GM19463 (cell line): ENCODE measurements around the gene KDM4B.

Experiments used
- ATAC-seq: cut with Tn5 transposase; IDR thresholded peaks from one replicate; pipeline ENCODE4 v1.9.1; 2021; ENCODE audit warnings: mild to moderate bottlenecking, moderate library complexity; ENCODE audit not compliant: unreplicated experiment

Gene KDM4B

GRCh38 chr19:5132206-5132560 is 163.3 kb downstream of the KDM4B start:
- ATAC-seq, result no peak

- ATAC-seq, result no peak
Observed at GRCh38 chr19:5132698-5133651, 164.1 kb downstream of the KDM4B start.

GRCh38 chr19:5133986-5134595 is 165.2 kb downstream of the KDM4B start:
- no peak for ATAC-seq

- no peak for ATAC-seq
Observed at GRCh38 chr19:5134691-5135090, 165.8 kb downstream of the KDM4B start.

DNA sequence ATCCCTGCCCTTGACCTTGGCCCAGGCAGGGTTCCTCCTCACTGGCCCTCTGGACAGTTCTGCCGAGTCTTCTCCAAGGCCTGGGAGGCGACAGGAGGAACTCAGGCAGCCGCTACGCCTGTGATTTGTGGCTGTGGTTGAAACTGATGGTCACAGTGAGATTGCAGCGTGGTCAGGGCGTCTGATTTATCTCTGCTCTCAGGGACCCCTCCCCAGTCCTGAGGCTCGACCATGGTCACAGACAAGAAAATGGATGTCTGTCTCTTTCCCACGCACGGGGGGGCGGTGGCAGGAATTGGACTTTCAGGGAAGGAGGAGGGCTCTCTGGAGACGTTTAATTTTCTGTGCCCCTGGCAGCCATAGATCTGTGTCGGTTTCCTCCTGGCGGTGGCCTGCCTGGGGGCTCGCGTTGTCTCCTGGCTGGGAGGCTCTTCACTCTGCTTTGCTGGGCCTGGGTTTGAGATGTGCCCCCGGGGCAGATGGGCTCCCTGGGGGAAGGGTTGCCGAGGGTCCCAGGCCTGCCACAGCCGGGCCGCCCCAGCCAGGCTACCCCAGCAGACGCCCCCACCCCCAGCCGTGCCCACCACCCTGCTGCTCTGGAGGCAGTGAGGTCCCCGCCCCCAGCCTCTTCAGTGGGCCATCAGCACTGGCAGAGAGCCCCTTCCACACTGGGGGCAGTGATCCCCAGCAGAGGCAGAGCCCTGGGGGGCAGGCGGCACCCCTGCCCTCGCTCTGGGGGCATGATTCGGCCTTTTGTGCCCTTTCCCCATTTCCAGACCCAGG is 167.4 kb downstream of the KDM4B start:
- no peak for ATAC-seq

- ATAC-seq, result no peak
Observed at GRCh38 chr19:5137114-5137513, 168.2 kb downstream of the KDM4B start.

GRCh38 chr19:5137571-5138124 is 168.7 kb downstream of the KDM4B start:
- no peak for ATAC-seq

GRCh38 chr19:5138606-5139582 is 170.0 kb downstream of the KDM4B start:
- peak; percentile 76 for ATAC-seq

- no peak for ATAC-seq
Observed at GRCh38 chr19:5139583-5140325, 170.8 kb downstream of the KDM4B start.

- no peak for ATAC-seq
Observed at GRCh38 chr19:5141129-5141849, 172.4 kb downstream of the KDM4B start.

GRCh38 chr19:5141850-5142724 is 173.2 kb downstream of the KDM4B start:
- no peak for ATAC-seq

DNA sequence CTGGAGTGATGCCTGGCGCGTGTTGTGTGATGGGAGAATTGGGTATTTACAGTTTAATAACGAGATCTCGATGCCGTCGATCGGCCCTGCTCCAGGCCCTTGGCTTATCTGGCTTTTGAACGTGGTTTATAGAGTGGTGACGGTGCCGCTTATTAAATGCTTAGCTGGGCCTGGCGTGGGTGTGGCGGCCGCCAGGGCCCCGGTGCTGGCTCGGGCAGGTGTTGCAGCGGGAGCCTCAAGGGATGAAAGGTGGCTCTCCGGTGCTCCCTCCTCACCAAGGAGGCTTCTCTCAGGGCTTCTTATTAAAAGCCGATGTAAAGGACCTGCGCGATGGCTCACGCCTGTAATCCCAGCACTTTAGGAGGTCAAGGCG is 173.8 kb downstream of the KDM4B start:
- ATAC-seq, result no peak

DNA sequence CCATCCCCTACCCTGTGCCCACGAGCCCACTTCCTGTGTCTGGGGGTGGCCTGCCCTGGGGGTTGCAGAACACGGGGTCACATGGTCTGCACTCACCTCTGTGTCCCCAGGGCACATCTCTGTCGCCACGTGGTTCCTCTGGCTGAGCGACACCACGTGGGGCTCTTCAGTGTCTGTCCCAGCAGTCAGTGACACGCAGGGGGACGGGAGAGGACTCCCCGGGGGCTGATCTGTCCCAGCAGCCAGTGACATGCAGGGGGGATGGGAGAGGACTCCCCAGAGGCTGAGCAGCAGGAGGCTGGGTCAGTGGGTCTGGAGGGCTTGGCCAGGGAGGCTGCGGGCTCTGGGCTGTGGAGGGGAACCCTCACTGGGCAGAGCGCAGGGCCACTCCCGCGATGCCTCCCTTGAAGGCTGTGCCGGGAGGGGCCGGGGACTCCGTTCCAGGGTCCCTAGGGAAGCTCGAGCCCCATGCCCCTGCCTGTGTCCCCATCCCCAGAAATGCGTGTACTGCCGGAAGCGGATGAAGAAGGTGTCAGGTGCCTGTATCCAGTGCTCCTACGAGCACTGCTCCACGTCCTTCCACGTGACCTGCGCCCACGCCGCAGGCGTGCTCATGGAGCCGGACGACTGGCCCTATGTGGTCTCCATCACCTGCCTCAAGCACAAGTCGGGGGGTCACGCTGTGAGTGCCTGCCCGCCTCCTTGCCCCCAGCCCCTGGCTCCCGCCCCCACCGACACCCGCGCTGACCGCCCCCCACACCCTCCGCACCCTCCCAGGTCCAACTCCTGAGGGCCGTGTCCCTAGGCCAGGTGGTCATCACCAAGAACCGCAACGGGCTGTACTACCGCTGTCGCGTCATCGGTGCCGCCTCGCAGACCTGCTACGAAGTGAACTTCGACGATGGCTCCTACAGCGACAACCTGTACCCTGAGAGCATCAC is 174.8 kb downstream of the KDM4B start:
- no peak for ATAC-seq

DNA sequence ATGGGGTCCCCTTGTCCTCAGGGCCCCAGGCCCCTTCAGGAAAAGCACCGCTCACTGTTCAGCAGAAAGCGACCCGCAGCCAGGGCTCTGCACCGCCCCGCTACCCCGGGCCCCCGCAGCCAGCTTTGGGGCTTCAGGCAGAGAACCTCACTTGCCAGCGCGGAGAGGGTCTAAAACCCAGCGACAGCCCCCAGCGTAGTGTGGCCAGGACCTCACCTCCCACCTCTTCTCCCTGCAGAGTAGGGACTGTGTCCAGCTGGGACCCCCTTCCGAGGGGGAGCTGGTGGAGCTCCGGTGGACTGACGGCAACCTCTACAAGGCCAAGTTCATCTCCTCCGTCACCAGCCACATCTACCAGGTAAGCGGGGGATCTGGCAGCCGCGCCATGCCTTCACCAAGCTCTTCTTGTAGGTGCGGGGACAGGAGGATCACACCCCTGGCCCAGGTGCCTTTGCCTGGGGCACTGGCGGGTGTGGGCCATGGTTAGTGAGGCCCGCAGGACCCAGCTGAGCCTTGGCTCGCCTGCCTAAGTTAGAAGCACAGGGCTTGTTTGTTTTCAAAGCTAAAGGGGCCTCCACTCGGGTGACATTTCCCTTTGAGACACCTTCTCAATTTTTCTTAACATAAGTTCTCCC is 175.7 kb downstream of the KDM4B start:
- ATAC-seq, result no peak

DNA sequence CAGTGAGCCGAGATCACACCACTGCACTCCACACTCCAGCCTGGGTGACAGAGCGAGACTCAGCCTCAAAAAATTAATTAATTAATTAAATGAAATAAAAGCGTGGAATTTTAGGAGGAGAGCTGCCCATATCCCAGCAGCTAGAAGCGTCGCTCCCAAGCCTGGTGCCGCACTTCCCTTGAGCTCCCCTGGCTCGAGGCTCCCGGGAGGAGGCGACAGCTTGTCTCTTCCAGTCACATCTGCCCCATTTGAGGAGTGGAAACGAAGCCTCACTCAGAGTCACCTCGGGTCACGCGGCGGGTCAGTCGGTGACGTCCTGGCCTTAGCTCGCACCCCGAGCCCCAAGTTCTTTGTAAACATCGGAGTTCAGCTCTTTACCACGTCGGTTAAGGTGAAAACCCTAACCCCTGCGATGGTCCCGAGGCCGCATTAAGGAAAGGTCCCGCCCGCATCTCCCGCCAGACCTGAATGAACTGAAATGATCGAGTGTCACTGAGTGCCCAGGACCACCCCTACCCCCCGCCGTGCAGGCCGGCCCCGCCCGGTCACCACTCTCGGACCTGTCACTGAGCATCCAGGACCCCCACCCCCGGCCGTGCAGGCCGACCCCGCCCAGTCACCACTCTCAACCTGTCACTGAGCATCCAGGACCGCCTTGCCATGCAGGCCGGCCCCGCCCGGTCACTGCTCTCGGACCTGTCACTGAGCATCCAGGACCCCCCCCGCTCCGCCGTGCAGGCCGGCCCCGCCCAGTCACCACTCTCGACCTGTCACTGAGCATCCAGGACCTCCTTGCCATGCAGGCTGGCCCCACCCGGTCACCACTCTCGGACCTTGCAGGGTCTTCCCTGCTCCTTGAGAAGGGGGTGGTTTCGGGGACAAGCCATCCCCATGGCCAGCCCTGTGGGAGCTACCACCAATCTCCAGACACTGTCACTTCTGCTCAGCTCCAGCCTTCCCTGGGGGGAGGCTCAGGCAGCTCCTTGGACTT is 176.9 kb downstream of the KDM4B start:
- no peak for ATAC-seq
